Right forelimb (tissue), 1 donor: Measurements from ENCODE around the gene C8G.
A peak's percentile ranks its signal among the peaks of the same experiment; 100 is the strongest.

Experiments
- DNase-seq: peaks from one replicate; pipeline ENCODE4 v3.0.0-alpha.2; 2018

The C8G gene

DNA sequence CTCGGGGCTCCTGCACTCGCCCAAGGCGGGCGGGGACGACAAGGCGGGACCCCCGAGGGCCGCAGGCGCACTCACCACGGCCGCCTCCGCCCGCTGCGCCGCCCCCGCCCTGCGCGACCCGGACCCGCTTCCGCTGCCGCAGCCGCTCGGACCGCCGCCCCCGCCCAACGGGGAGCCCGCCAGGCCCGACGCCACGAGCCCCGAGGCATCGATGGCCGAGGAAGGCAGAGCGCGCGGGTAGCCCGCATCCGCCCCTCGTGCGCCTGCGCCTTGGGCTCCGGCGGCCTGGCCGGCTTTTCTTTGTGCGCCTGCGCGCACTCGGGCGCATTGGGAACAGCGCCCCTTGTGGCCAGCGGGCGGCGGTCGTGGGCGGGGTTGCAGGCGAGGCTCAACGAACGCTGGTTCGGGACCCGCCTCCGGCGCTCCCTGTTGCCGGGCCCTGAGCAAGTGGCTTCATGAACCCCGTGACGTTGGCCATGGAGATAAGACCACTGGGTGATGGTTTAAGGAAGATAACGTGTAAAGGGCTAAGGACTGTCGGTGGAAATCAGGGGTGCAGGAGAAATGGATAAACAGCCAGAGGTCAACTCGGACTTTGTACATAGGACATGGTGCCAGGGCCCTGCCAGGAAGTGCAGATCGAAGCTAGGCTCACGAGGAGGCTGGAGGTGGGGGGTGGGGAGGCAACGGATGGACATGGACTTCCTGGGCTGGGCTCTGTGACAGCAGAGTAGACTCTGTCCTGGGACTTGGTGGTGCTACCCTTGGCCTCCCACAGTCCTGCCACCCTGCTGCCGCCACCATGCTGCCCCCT lies at the start of gene C8G, which contains the start of gene FBXW5:
TSS of gene C8G (plus strand) at position 725 of the 814 bp plus-strand sequence. CDS start at position 803, 78 bp downstream.
TSS of gene FBXW5 (minus strand) at position 220 of the 814 bp plus-strand sequence. CDS start 655 bp downstream, outside the sequence.
- DNase-seq, result peak; percentile 96

DNA sequence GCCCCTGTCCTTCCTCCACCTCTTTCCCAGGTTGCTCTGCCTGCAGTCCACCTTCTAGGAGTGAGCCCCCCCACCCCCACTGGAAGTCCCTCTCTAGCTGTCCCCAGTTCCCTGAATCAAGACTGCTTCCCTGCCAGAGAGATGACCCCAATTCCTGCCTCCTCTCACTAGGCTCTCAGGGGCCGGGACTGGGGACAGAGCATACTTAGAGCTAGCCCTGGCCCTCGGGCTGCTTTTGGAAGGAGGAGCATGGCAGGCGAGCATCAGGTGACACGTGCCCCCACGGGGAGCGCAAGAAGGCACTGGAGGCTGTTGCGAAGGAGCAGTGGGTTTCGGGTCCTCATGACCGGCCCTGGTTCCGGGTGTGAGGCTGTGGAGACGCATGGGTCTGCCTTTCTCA lies 49.0 kb upstream of the C8G start:
- DNase-seq, result no peak

DNA sequence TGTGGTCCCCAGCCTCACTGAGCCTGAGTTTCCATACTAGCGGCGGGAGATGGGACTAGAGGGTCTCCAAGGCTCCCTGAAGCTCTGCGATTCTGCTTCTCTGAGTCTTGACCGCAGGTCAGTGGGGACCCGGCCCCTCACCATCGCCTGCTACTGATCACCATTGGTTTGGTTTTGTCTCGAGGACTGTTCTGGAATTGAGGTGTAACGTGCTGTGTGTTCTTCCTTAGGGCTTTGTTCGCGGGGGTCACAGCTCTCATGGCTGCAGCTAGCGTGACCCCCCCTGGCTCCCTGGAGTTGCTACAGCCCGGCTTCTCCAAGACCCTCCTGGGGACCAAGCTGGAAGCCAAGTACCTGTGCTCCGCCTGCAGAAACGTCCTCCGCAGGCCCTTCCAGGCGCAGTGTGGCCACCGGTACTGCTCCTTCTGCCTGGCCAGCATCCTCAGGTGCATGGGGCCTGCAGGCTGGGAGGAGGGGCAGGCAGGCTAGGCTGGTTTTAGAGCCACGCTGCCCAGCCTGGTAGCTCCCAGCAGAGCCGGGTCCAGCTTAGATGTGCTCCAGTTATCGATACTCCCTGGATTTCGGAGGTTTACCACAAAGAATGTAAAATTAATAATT lies 46.5 kb upstream of the C8G start:
- DNase-seq, result no peak

DNA sequence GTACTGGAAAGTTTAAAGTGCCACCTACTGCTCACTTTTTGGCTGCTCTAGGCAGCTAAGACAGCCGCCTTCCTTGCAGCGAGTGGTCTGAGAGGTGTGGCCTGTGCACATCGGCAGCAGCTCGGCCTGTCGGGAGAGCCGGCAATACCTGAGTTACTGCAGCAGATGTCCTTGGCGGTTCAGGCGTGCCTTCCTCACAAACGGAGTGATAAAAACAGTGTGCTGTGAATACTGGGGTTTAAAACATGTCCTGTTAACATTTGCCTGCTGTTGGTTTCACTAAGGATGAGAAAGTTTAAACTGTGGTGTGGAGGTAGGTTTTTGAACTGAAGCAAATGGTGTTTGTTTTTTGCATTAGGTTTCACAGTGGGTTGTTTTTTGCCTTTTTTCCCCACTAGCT lies 45.8 kb upstream of the C8G start:
- no peak for DNase-seq

DNA sequence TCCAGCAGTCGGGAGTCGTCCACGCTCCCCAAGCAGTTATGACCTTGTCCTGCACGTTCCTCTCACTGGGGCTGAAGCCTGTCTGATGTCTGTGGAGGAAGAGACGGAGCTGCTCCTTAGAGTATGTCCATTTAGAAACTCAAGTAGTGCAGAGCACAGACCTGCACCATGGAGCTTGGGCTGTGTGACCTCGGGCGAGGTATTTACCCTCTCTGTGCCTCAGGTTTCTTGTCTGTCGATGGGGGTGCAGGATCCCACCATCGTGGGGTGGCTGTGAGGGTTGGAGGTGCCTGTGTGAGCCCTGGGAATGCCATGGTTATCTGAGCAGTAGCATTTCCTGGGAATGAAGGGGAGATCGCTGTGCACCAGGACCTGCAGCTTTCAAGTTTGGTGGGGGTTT lies 44.5 kb upstream of the C8G start:
- no peak for DNase-seq

DNA sequence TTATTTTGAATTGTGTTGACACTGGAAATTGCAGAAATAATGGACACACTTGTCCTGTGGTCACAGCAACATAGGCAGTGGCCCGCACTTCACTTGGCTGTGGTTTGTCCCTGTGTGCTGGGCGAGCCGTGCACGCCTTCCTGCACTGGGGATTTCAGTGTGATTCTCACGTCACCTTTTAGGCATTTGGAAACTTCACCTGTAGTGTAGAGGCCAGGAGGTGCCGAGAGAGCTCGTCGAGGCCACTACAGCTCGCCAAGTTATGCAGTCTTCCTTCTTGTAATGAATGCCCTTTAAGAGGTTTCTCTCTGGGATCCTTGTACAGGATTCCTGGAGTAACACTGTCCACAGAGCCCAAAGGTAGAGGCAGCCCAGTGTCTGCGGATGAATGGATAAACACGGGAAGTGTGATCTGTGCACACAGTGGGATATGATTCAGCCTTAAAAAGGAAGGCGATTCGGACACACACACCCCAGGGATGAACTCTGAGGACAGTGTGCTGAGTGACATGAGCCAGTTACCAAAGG lies 44.0 kb upstream of the C8G start:
- DNase-seq, result no peak

DNA sequence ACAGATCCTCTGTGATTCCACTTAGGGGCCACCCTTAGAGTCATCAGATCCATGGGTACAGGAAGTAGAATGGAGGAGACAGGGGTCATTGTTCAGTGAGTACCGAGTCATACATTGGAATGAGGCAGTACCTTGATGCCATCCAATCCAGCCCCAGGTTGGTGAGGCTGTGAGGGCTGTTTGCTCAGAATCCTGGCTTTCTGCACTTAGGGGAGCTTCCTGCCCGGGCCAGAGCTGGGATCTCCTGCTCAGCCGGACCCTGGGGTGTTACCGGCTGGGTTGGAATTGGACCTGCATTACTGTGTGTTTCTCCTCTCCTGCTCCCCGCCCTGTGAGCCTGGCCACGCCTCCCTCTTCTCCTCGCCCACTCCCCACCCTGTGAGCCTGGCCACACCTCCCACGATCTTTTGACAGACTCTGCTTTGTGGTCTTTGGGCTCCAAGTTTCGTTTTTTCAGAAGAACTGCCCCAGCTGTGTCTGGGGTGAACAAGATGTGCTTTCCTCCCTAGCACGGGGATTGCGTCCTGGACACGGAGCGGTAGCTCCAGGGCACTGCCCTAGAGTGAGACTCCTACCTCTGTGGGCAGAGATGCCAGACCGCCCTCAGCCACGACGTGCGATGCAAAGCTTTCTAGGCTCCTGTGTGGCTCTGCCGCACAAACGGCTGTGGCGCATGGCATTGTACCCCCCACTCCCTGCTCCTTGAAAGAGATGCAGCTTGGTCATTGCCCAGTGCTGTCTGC lies 43.4 kb upstream of the C8G start:
- DNase-seq, result no peak

DNA sequence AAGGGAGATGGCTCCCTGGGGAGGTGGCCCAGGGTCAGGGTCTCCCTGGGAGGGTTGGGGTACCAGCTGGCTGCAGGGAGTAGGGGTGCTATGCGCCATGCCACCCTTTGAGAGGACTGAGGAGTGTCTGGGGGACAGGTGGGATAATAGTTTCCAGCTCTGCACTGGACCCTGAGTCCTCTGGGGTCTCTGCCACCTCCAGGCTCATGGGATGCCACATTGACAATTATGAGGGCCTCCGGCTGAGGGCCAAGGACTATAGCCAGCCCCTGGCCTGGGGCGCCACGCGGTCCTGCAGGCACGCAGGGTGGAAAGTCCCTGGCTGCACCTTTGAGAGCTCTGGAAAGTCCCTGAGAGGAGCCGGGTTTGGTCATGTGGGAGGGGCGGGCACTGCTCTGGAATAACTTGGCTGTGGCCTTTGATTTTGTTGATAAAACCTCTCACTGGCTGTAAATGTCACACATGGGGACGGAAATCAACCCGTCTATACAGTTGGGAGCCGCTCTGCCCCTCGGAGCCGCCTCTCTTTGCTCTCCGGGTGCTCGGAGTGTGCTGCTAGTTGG lies 42.7 kb upstream of the C8G start:
- DNase-seq, result no peak

DNA sequence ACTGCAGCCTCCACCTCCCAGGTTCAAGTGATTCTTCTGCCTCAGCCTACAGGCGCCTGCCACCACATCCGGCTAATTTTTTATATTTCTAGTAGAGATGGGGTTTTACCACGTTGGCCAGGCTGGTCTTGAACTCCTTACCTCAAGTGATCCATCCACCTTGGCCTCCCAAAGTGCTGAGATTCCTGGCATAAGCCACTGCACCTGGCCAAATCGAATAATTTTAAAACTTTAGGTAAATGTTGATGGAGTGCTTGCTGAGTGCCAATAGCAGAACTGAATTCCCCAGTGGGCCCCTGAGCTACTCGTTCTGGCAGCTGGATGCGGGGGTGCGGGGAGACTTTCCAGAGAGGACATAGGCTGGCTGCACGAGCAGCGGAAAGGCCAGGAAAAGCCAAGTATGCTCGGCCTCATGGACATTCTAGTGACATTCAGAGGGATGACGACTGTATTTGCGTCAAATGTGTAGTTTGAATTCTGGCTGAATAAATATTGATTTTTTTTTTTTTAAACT lies 41.9 kb upstream of the C8G start:
- DNase-seq, result no peak

DNA sequence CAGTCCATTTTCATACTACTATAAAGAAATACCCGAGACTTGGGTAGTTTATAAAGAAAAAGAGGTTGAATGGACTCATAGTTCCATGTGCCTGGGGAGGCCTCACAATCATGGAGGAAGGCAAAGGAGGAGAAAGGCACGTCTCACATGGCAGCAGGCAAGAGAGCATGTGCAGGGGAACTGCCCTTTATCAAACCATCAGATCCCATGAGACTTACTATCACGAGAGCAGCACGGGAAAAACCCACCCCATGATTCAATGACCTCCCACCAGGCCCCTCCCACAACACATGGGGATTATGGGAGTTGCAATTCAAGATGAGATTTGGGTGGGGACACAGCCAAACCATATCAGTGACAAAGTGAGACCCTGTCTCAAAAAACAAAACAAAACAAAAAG lies 38.8 kb upstream of the C8G start:
- DNase-seq, result no peak

DNA sequence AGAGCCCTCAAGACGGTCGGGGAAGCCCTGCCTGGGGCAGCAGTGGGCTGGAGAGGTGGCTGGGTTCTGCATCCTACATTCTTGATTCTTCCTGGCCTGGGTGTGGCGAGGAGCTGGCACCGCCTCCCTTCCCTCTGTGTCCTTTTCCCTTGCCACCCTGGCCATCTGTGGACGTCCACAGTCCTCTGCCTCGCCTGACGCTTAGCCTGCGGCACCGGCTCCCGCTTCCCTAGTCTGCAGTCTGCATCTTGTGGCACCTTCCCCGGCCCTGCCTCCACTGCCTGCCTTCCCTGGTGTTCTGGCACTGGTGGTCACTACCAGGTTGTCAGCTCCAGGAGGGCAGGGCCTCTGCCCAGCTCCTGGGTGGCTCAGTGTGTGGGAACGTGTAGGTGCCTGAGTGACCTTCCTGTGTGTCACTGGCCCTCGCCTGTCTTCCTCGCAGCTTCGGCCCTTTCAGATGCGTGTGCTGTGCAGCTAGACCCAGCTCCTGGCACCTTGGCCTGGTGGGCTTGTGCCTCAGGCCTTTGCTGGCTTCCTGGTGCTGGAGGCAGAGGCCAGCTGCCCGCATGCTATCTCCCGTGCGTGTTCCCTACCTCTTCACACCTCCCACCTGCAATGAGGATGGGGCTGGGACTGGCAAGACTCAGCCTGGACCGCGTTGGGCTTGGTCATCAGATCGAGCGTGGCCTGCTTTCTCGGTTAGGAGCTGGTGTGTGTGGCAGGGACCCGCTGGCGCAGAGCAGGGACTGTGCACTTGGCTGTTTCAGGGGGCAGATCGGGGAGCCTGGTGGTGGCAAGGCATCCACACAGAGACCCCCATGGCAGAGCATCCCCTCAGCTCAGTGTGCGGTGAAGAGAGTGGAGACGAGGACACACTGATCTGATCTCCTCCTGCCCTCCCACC lies 37.8 kb upstream of the C8G start:
- DNase-seq, result no peak

DNA sequence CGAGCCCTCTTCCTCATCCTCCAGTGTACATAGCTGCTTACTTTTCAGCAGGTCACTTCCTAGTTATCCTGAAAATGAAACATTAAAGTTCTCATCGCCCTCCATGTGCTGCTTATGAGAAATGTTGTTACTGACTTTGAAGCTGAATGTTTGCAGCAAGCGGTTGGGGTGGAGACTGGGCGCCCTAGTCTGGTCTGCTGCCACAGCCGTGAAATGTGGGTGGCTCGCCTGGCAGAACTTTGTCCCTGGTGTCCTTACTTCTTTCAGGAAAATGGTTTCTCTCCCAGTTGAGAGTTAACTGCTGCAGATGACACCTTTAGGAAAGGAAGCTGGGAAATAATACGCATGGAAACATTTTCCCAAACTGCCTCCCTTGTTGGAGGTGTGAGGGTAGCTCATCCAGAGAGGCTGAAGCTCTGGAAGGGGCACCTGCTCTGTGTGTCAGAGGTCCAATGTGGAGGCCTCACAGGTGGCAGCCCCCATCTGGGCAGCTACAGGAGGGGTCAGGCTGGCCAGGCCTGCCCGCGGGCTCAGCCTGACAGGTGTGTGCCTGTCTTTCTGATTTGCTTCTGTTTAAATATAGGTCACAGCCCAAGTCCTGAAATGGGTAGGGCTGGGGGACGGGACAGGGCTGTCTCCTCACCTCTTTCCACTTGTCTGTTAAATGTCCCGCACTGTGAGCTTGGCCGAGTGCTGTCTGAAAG lies 34.7 kb upstream of the C8G start:
- no peak for DNase-seq

DNA sequence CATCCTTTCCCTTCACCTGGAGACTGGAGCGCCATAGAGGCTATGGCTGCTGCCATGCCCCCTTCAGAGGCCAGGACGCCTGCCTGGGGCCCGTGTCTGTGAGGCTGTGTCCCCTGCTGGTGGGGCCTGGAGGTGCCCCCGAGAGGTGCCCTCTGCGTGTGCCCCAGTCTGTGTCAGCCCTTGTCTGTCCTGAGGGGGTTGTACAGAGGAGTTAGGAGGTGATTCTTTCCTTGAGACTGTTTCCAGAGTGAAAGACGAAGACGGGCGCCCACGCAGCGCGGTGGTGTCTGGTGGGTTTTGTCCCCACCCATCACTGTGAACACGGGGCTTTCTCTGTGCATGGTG lies 34.2 kb upstream of the C8G start:
- DNase-seq, result no peak

DNA sequence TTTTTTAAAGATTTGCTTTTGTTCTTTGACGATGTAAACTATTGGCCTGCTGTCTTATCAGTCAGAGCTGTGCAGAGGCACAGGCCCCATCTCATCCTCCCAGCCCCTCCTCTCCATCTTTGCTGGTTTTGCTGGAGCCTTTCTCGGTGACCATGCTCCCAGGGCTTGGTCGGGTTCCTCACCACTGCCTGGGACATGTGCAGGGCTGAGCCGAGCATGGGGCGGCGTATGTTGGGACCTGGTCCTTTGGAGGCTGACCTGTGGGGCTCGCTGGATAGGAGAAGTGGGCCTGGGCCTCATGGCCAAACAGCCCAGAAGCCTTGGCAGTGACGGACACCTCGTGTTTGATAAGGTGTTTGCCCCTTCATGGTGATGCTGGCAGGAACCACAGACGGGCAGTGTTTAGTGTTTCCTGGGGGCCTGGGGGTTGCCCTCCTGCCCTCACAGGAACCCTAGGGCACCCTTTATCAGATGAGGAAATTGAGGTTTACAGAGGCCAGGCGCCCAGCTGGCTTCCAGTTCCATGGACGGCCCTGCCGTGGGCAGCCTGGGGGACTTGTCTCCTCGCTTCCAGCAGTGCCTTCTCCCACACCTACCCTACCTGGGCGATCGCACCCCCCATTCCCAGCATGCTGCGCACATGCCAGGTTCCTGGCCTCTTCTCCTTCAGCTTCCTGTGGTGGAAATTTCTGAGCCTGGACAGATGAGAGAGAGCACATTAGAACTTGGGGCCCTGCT lies 31.2 kb upstream of the C8G start:
- DNase-seq, result no peak

DNA sequence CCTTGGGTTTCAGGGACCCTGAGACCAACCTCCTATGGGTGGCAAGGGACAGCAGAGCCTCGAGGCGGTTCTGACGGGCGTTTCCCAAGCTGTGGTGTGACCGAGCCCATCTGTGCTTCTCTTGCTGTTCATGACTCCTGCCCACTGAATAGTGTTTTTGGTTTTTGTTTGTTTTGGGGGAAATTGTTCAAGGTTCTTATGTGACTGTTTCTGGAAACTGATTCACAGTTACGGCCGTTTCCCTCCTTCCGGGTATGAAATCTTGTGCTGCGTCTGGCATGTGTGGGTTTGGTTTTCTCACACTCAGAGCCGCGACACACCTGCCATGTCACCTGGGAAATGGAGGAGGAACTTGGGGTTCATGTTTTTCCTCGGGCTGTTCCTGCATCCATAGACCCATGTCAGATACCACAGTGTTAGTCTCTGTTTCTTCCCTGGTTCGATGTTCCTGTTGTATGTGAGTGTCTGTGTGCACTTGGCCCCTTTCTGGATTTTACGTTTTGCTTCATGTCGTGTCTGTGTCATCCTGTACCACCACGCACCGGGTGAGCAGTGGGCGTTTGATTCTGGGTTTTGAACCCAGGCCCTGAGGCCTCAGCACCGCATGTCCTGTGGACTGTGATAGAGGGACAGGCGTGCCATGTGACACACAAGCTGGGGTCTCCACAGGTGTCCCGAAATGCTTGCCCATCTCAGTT lies 29.3 kb upstream of the C8G start:
- no peak for DNase-seq

DNA sequence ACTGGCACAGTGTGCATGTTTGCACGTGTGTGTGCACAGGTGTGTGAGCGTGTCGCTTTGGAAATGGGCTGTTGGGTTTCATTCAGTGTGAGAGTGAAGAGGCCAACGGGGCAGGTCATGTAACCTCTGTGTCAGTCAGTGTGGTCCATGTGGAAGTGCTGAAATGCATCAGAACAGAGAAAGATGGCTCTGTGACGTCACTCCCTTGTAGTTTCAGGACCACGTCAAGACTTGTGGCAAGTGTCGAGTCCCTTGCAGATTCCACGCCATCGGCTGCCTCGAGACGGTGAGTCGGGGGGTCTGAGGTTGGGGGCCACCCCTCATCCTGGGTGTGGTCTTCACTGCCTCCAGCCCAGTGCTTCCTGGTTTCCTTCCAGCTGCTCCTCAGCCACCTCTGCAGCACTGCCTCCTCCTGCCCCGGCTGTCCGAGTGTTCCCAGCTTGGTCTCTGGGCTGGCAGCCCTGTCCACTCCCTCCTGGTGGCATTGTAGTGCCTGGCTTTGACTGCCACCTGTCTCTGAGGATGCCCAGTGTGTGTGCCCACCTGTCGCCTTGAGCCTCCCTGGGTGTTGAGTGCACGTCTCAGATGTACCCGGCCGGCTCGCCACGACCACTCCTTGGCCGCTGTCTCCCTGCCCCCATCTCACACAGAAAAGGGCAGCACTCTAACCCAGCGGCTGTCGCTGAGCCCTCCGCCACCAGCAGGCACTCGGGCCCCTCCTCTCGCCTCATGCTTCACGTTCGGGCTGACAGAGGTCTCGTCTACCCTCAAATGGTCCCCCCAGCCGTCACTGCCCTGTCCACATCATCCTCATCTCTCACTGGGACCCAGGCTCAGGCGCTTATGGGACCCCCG lies 28.5 kb upstream of the C8G start:
- no peak for DNase-seq

DNA sequence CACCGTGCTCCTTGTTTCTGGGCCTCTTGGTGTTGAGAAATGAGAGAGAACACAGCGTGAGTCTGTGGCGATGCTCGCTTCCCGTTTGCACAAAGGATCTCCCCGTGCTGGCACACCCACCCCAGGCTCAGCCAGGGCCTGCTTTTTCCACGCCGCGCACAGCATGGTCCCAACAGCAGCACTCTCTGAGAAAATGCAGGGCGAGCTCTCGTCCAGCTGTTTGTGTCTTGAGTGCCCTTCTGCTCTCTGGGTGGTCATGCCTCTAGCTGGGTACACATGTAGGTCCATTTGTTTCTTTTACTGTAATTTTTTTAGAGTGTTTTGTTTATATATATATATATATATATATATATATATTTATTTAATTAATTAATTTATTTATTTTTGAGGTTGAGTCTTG lies 27.1 kb upstream of the C8G start:
- DNase-seq, result no peak

DNA sequence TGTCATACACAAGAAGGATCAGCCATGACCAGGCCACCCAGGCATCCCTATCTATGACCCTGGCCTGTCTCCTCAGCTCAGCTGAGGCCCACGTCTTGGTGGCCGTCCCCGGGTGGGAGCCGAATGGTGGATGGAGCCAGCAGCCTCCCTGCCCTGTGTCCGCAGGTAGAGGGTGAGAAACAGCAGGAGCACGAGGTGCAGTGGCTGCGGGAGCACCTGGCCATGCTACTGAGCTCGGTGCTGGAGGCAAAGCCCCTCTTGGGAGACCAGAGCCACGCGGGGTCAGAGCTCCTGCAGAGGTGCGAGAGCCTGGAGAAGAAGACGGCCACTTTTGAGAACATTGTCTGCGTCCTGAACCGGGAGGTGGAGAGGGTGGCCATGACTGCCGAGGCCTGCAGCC lies 25.0 kb upstream of the C8G start:
- DNase-seq, result no peak

DNA sequence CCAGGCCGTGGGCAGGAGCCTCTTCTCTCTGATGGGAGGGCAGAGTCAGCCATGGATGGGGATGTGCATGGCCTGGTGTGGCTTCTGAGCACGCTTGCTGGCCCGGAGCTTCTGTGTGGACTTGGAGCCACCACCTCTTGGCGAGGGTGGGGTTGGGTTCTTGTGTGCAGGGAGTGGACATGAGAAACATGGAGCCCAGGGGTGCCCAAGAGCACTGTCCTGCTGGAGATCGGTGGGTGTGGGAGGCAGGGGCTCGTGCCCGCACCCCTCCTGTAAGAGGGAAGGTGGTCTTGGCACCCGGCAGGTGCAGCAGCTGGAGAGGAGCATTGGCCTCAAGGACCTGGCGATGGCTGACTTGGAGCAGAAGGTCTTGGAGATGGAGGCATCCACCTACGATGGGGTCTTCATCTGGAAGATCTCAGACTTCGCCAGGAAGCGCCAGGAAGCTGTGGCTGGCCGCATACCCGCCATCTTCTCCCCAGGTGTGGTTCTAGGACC lies 24.3 kb upstream of the C8G start:
- DNase-seq, result no peak
